ENCODE measurements around the gene LSM12. TPM values are rescaled to one million over a fixed set of nuclear protein-coding genes. Genes with fewer than 3 reads are reported as not detected.

Gene LSM12
- total and polyA plus RNA-seq, 2 of the 8 experiments (the other 6 are each of a cell fraction or from before 2014, with no cell fraction given) = 69.8 to 142 TPM

DNA sequence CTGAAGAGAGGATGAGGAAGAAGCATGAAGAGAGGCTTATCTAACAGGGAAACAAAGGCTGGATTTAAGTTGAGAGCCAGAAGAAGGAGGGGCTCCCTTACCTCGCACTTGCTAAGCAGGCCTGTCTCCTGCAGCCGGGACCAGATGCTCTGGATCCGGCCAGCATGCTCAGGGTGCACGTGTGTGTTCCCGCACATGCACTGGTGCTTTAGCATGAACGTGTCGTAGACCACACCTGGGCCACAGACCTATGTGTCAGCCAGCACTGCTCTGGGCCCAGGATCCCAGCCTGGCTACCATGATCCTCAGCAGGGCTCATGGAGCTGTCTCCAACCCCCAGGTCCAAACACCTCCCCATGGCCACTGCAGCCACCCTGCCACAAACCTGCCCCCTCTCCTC, 18.4 kb upstream of the LSM12 start:
- H4K8ac ChIP-seq (ENCODE audit: extremely low read depth, insufficient read depth, low read length) = no peak overlapping the region; the same call in 1 of the 2 replicates
- no peak overlapping the region for H2BK120ac ChIP-seq (replicated peaks; ENCODE audit: low read depth, low read length)
- peaks cover 8 to 17% (median 12%) of the 10 kb centered on the region in 4 experiments; a peak in 7 of 8 replicates for H3K36me3 ChIP-seq (ENCODE audit: control insufficient read depth in 2 of 4, insufficient read depth in 4 of 4, low read length in 3 of 4)
- no peak for DNase-seq (ENCODE audit: low read depth in 1 of 2, low spot score in 2 of 2)
- H3K27ac ChIP-seq (ENCODE audit: low read depth, low read length) = no peak overlapping the region
- H3K27me3 ChIP-seq (replicated peaks in 1 of 4; ENCODE audit: control insufficient read depth in 3 of 4, extremely low read depth in 1 of 4, insufficient read depth in 3 of 4, low read length in 3 of 4) = no peaks in the 10 kb centered on the region
- no peak overlapping the region for H2BK20ac ChIP-seq (ENCODE audit: low read length)
- H3K9ac ChIP-seq (replicated peaks in 1 of 4; ENCODE audit: extremely low read depth in 1 of 4, low read depth in 3 of 4, low read length in 3 of 4) = no peak overlapping the region
- no peak for FAIRE-seq
- no peak overlapping the region for H2AK5ac ChIP-seq (ENCODE audit: low read depth, low read length)
- H3K56ac ChIP-seq (replicated peaks; ENCODE audit: insufficient read length, low read depth, low read length) = no peak overlapping the region
- peaks cover 0 to 8% of the 10 kb centered on the region in 2 experiments for H4K20me1 ChIP-seq (replicated peaks in 1 of 2; ENCODE audit: control insufficient read depth in 1 of 2, insufficient read depth in 2 of 2, low read length in 2 of 2)
- CTCF ChIA-PET (ENCODE audit: partially characterized antibody) = interaction anchor here (0.9 to 34.4 kb wide), 11 partner anchors 8 to 84 kb away, joined by 3 to 638 read pairs (median 9); partner anchors contain the start of genes ASB16, G6PC3, HDAC5 and LSM12
- no peak overlapping the region for H3K18ac ChIP-seq (ENCODE audit: extremely low read depth, low read length)
- H2BK5ac ChIP-seq (ENCODE audit: low read depth, low read length) = 0 out of 2 replicates have a peak overlapping the region, but pooled peaks have one; percentile 4
- H3K4ac ChIP-seq (replicated peaks; ENCODE audit: insufficient read length, low read depth, low read length) = no peak overlapping the region
- no peak overlapping the region for H3K14ac ChIP-seq (ENCODE audit: insufficient read length)
- 84% methylated on average over 7 of the region's 7 CpGs; no CpG with 5 or more reads in 1 of the 2 experiments for WGBS, 2 experiments (ENCODE audit: extremely low coverage in 1 of 2, insufficient coverage in 1 of 2, insufficient read length in 1 of 2, insufficient replicate concordance in 2 of 2, low coverage in 1 of 2, low lambda C conversion rate in 2 of 2, missing lambda C conversion rate in 1 of 2)
- H3K79me2 ChIP-seq (ENCODE audit: control insufficient read depth in 1 of 2, insufficient read depth in 2 of 2, low read length in 2 of 2) = no peaks in the 10 kb centered on the region
- no peak overlapping the region for H2AFZ ChIP-seq (ENCODE audit: low read length)
- no peak overlapping the region for H4K91ac ChIP-seq (replicated peaks; ENCODE audit: insufficient read length, low read length)
- H3K79me1 ChIP-seq (ENCODE audit: low read depth, low read length) = peaks cover 5% of the 10 kb centered on the region
- H3K4me1 ChIP-seq (replicated peaks in 1 of 4; ENCODE audit: control insufficient read depth in 3 of 4, insufficient read depth in 4 of 4, low read length in 3 of 4) = peaks cover 3 to 18% (median 12%) of the 10 kb centered on the region in 4 experiments
- H2BK15ac ChIP-seq (ENCODE audit: low read length) = peak overlapping the region; percentile 83; the same call in 1 of the 2 replicates
- peak overlapping the region; percentile 40; the same call in 1 of the 2 replicates for H2BK12ac ChIP-seq (ENCODE audit: low read depth, low read length)
- H3K9me3 ChIP-seq (ENCODE audit: insufficient read depth in 2 of 2, low read depth in 1 of 2, low read length in 1 of 2) = no peaks in the 10 kb centered on the region
- H3K23me2 ChIP-seq (ENCODE audit: low read depth, low read length) = peaks cover 4% of the 10 kb centered on the region; the same call in 1 of the 2 replicates
- TF ChIP-seq SP2 (IDR thresholded peaks at IDR 0.05; ENCODE audit: low read length) = no peak
- TF ChIP-seq POLR2AphosphoS5 (IDR thresholded peaks at IDR 0.05; ENCODE audit: low read depth, low read length) = peak; percentile 39; the same call in 1 of the 2 replicates
- no peak for TF ChIP-seq ATF3 (IDR thresholded peaks at IDR 0.05; ENCODE audit: insufficient read depth, low read depth, low read length)
- no peak for TF ChIP-seq YY1 (IDR thresholded peaks at IDR 0.05; ENCODE audit: low read depth, low read length)
- TF ChIP-seq BACH1 (IDR thresholded peaks at IDR 0.05; ENCODE audit: low read length) = no peak
- TF ChIP-seq CBX5 (IDR thresholded peaks at IDR 0.05; ENCODE audit: low read depth, low read length) = no peak
- POLR2A ChIA-PET (ENCODE audit: partially characterized antibody) = interaction anchor here (0.6 to 5.7 kb wide), 5 partner anchors 11 to 24 kb away, joined by 4 to 33 read pairs (median 14); partner anchors contain the start of genes G6PC3 and LSM12
- no peak overlapping the region for H3K4me3 ChIP-seq (ENCODE audit: extremely low read depth in 1 of 4, insufficient read depth in 2 of 4, low read depth in 3 of 4, low read length in 4 of 4)
- no peak overlapping the region for H4K5ac ChIP-seq (ENCODE audit: insufficient read length, low read depth, low read length)
- H3K4me2 ChIP-seq (ENCODE audit: insufficient read depth in 1 of 2, low read depth in 2 of 2, low read length in 2 of 2) = no peak overlapping the region
- no peak overlapping the region for H3K23ac ChIP-seq (ENCODE audit: insufficient read length)

Data from H1 (cell line).